Prostate gland (tissue), 2 donors: ENCODE data around the gene THBS2.

Experiments used
- CTCF ChIP-seq, 4 experiments: fragments of 200-600 bp in 2 of 4; fragments of 450-650 bp in 2 of 4; sonication (generic) in 2 of 4; IDR thresholded peaks; 1 replicate in 3 of 4; 2 replicates in 1 of 4; pipeline ENCODE4 v1.5.1; 2016 to 2019; ENCODE audit warnings: antibody characterized with exemption in 4 of 4, mild to moderate bottlenecking in 2 of 4, moderate library complexity in 2 of 4
- POLR2A ChIP-seq: fragments of 450-650 bp; IDR thresholded peaks from one replicate; pipeline ENCODE4 v1.6.1; 2016; ENCODE audit warnings: antibody characterized with exemption, mild to moderate bottlenecking
- POLR2AphosphoS5 ChIP-seq: sonication (generic); formaldehyde crosslinking; IDR thresholded peaks from one replicate; pipeline ENCODE4 v1.6.1; 2017; ENCODE audit warnings: antibody characterized with exemption

GRCh38 chr6:169230322-169230665 is 23.4 kb downstream of the THBS2 start:
- no peak for TF ChIP-seq CTCF (IDR thresholded peaks at IDR 0.05)
- no peak for TF ChIP-seq POLR2AphosphoS5
- TF ChIP-seq POLR2A = no peak
